Hindlimb muscle (tissue), 1 donor: ENCODE data around the gene ACAP2. TPM values are rescaled to one million over a fixed set of nuclear protein-coding genes. Genes with fewer than 3 reads are reported as not detected.

ENCODE experiments used
- DNase-seq: peaks from one replicate; pipeline ENCODE4 v3.0.0-alpha.2; 2013
- polyA plus RNA-seq: library from polyadenylated mRNA; unstranded; fragments of 120-200 nt; gene quantifications from one replicate; pipeline ENCODE4 v1.2.1, GENCODE V29; 2013; ENCODE audit not compliant: insufficient read length

The ACAP2 gene
- polyA plus RNA-seq, 1 donor: 19.4 TPM

GRCh38 chr3:195259475-195260279 lies 183.1 kb downstream of the ACAP2 start:
- peak; percentile 93 for DNase-seq

GRCh38 chr3:195259154-195259474 lies 183.7 kb downstream of the ACAP2 start:
- no peak for DNase-seq

- no peak for DNase-seq
Measured at GRCh38 chr3:195258449-195259153, 184.2 kb downstream of the ACAP2 start.

GRCh38 chr3:195257454-195258448 lies 185.1 kb downstream of the ACAP2 start:
- no peak for DNase-seq

GRCh38 chr3:195256639-195257453 lies 186.0 kb downstream of the ACAP2 start:
- no peak for DNase-seq

GRCh38 chr3:195255571-195256501 lies 187.0 kb downstream of the ACAP2 start:
- no peak for DNase-seq

GRCh38 chr3:195255176-195255500 lies 187.7 kb downstream of the ACAP2 start:
- DNase-seq: no peak

GRCh38 chr3:195254454-195255175 lies 188.2 kb downstream of the ACAP2 start:
- DNase-seq: no peak

- DNase-seq: no peak
Measured at GRCh38 chr3:195253923-195254432, 188.8 kb downstream of the ACAP2 start.

GRCh38 chr3:195251336-195252065 lies 191.3 kb downstream of the ACAP2 start:
- no peak for DNase-seq

- DNase-seq: peak; percentile 71
Measured at GRCh38 chr3:195250473-195251251, 192.2 kb downstream of the ACAP2 start.

- no peak for DNase-seq
Measured at GRCh38 chr3:195249858-195250464, 192.9 kb downstream of the ACAP2 start.

- DNase-seq: no peak
Measured at GRCh38 chr3:195249057-195249770, 193.6 kb downstream of the ACAP2 start.

GRCh38 chr3:195248281-195248680 lies 194.5 kb downstream of the ACAP2 start:
- no peak for DNase-seq

- no peak for DNase-seq
Measured at GRCh38 chr3:195247863-195248189, 195.0 kb downstream of the ACAP2 start.

GRCh38 chr3:195247086-195247862 lies 195.5 kb downstream of the ACAP2 start:
- no peak for DNase-seq

GRCh38 chr3:195246581-195246995 lies 196.2 kb downstream of the ACAP2 start:
- DNase-seq: no peak
